ENCODE data around the gene LHPP.

Gene LHPP

GRCh38 chr10:124447751-124448466, 13.7 kb upstream of the LHPP start:
- no peak for DNase-seq (ENCODE audit: low read depth in 2 of 2)

DNA sequence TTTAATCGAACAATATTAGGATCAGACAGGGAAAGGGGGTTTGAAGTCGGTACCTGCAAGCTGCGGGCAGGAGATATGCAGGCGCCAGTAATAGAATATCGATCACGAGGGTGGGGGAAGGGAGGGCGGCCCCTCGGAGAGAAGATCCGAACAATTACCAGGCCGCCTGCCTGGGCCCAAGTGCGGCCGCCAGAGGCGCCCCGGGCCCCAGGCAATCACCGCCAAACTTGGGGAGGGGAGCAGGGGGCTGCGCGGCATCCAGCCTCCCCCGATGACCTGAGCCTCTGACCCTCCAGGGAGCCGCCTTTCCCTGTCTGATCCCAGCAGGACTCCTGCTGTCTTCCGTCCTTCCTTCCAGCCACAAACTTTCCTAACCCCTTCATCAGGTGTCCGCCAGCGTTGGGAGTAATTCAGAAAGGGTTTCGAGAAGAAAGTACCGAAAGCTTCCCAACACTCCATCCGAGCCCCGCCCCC, 12.9 kb upstream of the LHPP start:
- no peak for DNase-seq (ENCODE audit: low read depth in 2 of 2)

DNA sequence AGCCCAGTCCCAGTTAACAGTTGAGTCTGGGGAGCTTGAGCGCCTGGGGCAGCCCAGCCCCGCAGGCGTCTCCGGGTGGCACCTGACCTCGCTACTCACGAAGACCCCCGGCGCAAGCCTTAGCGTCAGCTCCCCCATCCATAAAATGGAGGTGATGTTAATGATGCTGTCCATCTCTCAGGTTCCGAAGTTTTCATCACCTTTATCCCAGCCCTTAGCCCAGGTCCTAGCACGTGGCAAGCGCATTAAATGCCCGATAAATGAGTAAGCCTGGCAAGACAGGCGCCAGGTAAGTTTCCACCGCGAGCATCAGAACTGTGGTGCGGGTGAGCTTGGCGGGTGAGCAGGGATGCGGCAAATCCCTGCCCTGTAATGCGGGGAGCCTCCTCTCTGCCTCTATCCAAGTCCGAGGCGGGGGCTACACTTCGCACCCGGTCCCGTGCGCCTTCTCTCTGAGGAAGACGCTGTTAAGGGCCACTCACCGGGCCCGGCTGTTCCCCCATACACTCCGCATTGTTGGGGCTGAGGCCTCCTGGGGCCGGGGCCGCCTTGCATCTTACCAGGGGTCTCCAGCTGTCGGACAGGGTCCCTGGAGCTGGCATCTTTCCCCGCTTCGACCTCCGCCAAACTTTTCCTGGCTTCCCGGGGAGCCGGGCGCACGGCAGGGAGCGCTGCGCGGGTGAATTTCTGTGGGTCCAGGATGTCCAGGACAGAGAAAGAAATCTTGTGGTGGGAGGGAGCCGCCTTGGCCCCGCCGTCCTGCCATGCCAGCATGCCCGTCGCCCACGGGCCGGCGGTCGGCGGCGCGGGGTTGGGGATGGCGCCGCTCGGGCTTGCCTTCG, 12.2 kb upstream of the LHPP start:
- no peak for DNase-seq (ENCODE audit: low read depth in 2 of 2)

GRCh38 chr10:124450012-124450782, 11.4 kb upstream of the LHPP start, which contains the start of gene NKX1-2:
Gene NKX1-2, minus strand, starts transcription at chr10:124450035. Its CDS starts 92 bp downstream, at chr10:124449943.
- DNase-seq (ENCODE audit: low read depth in 2 of 2), result no peak

- DNase-seq (ENCODE audit: low read depth in 2 of 2), result no peak
Observed at GRCh38 chr10:124450783-124451057, 10.9 kb upstream of the LHPP start.

DNA sequence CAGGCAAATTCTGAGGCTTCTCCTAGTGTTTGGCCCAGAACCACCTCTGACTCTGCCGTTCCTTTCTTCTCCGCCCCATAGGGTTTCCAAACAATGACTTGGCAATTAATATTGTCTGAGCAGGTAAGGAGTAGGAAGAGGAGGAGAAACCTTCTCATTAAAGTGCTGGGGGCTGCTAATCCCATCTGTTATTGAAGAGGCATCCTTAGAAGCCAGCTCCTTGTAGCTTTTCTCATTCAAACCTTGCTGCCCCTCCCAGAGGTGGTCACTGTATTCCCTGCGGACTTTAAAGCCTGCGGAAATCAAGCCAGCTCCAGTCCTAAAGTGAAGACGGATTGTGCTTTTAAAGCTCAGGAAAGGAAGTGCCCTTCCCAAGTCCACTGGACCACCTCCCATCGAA, 10.3 kb upstream of the LHPP start:
- no peak for DNase-seq (ENCODE audit: low read depth in 2 of 2)

DNA sequence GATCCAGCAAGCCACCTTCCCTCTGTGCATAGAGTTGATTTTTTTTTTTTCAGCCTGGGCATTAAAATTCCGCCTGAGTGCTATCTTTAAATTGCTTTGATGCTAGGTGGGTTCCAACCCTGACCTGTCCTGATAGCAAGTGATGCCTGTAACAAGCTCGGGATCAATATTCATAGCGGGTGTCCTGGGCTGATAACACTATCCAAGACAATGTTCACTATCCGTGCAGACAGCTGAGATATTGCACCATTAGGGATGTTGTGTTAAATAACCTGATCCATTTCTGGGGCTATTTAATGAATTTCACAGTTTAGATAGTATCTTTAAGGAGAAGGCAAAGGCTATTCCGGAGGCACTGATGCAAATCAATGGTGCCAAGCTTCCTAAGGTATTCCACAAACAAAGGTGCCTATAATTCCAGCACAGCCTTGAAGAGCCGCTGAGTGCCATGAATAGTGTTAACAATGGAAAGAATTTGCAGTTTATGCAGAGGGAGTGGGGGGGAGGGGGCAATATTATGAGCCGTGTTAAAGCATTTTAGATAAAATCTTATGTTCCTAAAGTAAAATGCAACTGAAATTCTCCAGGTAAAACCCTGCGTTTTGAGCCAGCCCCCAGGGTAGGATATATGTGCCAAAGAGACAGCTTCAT, 7.5 kb upstream of the LHPP start:
- no peak for DNase-seq (ENCODE audit: low read depth in 2 of 2)

- no peak for DNase-seq (ENCODE audit: low read depth in 2 of 2)
Observed at GRCh38 chr10:124455441-124455840, 6.2 kb upstream of the LHPP start.

DNA sequence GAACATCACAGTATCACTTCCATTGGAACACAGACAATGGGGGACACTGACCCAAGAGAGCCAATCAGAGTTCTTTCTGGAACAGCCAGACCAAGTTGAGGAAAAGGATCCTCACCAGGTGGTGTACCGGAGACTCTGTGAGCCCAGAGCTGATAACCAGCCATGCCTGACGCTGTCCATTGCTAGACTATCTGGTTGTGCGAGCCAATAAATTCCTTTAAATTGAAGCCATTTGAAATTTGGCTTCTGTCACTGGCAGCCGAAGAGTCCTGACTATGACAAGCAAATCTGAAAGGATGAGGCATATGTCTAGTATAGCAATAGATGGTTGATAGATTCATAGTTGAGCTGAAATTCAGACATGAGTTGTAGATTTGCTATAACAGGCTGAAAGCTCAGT, 3.1 kb upstream of the LHPP start:
- no peak for DNase-seq (ENCODE audit: low read depth in 2 of 2)

DNA sequence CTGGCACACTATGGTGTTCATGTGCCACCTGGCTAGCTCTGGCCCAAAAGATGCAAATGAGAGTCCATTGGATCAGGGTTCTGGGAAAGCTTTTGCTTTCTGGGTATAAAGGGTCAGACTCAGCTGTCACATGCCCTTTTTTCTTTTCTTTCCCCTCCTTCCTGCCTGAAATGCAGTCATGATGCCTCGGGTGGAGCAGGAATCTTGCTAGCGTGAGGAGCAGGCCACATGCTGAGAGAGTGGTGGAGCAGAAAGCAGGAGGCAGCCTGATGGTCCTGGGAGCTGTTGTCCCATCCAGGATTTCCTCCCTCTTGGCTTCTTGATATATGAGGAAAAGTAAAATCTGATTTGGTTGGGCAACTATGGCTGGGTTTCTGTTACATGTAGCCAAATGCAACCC, 2.7 kb upstream of the LHPP start:
- no peak for DNase-seq (ENCODE audit: low read depth in 2 of 2)

DNA sequence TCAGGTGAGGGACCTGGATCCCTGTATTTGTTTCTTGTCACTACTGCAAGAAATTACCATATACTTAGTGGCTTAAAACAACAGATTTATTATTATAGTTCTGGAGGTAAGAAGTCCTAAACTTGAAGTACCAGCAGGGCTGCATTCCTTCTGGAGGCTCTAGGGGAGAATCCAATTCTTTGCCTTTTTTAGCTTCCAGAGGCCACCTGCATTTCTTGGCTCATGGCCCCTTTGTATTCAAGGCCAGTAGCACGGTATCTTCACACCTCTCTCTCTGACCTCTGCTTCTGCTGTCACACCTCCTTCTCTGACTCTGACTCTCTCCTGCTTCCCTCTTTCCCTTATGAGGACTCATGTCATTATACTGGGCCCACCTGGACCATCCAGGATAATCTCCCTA, 2.2 kb upstream of the LHPP start:
- no peak for DNase-seq (ENCODE audit: low read depth in 2 of 2)

GRCh38 chr10:124460144-124460543, 1.5 kb upstream of the LHPP start:
- DNase-seq (ENCODE audit: low read depth in 2 of 2), result no peak

GRCh38 chr10:124462348-124462695, 699 bp downstream of the LHPP start:
- DNase-seq (ENCODE audit: low read depth in 2 of 2), result no peak

- DNase-seq (ENCODE audit: low read depth in 2 of 2), result no peak
Observed at GRCh38 chr10:124464028-124464965, 2.7 kb downstream of the LHPP start.

- no peak for DNase-seq (ENCODE audit: low read depth in 2 of 2)
Observed at GRCh38 chr10:124465003-124465776, 3.6 kb downstream of the LHPP start.

- DNase-seq (ENCODE audit: low read depth in 2 of 2), result no peak
Observed at GRCh38 chr10:124465777-124466488, 4.3 kb downstream of the LHPP start.

DNA sequence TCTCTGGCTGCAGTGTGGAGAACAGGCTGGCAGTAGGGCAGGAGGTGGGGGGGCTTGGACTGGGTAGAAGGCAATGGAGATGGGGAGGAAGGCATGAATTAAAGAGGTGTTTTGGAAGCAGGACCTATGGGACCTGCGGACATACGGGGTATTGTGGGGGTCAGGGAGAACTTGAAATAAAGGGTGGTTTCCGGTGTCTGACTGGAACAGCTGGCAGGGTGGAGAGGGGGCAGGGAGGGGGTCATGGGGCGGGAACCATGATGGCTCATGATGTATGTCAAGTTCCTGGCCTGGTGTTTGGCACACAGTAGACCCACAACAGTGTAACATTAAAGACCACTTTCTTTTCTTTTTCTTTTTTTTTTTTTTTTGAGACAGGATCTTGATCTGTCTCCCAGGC, 5.5 kb downstream of the LHPP start:
- no peak for DNase-seq (ENCODE audit: low read depth in 2 of 2)

- no peak for DNase-seq (ENCODE audit: low read depth in 2 of 2)
Observed at GRCh38 chr10:124468624-124469023, 7.0 kb downstream of the LHPP start.

DNA sequence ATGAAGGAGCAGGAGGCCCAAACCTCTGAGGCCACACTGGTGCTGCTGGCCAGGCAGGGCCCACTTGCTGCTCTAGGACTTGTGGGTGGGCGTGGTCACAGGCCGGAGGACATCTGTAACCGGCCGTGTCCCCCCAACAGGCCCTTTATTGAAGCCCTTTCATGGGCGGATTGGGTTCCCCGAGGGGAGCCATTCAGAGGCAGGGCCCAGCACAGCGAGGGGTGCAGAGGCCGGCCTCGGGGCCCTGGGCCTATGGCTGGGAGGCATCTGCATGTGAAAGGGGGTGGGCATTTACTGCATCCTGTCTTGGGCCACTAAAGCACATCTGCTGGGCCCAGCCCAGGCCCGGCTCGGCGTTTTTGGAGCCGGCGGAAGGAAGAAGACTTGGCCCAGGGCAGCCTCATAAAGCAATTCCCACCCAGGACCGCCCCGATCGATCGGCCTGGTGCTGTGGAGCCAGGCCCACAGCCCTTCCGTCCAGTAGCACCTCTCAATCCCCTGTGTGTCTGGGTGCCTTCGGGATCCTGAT, 8.4 kb downstream of the LHPP start:
- no peak for DNase-seq (ENCODE audit: low read depth in 2 of 2)

Measured in stimulated activated CD4-positive, alpha-beta T cell treated with anti-CD3 and anti-CD28 coated beads, Interleukin-15, amount 100 ng/mL, for 48 hours (primary cell).